Fibroblast of skin of abdomen (primary cell): ENCODE data around the gene SLC35F3.
"Not testable (repeated sequence)": the region's sequence is repeated elsewhere in the genome, so short reads cannot be mapped to it uniquely, and the experiment has no call there.

ENCODE experiments used
- DNase-seq: peaks from one replicate; pipeline ENCODE4 v3.0.0-alpha.2; 2013

SLC35F3 gene

DNA sequence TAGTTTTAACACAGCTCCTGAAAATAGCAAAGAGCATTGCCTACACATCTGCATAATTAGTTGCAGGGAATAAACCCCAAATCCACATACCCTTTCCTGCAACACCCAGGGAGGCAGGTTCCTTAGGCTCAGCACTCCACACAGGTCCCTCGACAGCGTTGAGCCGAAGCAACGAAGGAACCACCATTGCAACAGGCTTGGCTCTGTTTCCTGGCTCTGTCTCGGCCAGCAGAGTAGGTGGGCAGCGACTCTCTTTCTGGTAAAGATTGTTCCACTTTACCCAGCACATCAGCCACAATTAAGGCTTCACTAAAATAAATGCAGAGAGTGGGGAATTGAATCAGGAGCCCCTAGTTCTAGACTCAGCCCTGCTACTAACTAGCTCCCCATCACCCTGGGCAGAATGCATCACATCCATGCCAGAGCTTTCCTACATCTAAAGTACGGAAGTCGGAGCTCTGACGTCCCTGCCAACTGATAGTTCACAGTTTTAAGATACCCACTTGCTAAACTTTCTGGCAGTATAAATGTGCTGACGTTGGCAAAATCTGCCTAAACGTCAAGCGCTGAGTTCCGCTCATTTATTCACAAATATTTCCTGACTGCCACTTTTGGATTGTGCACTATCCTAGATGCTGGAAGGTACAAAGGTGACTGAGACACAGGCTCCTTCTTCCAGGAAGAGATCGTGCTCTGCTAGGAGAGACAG is 389.8 kb downstream of the SLC35F3 start:
- no peak for DNase-seq

DNA sequence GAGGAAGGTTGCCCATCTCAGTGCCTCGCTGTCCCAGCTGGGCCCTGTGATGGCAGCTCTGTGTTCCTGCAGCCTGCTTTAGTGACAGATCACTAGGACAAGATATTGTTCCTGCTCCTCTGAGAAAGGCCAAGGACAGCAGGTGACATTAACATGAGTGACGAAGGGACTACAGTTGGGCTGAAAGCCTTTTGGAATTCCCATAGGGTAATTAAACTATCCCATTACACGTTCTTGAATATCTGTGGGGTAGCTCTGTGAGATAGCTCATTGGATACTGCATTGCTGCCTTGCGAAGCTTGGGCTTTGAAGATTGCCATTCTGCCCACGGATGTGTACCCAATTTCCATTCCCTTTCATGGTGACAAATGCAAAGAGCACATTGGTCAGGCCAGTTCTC is 390.6 kb downstream of the SLC35F3 start:
- no peak for DNase-seq

DNA sequence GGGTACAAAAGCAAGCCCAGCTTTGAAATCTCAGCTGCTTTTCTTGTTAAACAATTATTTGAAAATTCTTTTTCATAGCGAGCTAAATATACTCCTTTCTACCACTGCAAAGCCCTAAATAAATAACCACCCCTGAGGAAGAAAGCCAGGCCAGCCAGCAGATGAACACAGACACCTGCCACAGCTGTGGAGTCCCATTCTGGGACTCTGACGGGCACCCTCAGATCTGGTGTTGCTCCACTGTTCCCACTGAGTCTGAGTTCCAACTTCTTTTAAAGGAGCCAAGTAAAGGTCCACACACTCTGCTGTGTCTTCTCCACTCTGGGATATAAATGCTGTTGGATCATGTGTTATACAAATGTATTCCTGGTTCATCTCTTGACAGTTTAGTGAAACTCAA is 391.1 kb downstream of the SLC35F3 start:
- DNase-seq: no peak

DNA sequence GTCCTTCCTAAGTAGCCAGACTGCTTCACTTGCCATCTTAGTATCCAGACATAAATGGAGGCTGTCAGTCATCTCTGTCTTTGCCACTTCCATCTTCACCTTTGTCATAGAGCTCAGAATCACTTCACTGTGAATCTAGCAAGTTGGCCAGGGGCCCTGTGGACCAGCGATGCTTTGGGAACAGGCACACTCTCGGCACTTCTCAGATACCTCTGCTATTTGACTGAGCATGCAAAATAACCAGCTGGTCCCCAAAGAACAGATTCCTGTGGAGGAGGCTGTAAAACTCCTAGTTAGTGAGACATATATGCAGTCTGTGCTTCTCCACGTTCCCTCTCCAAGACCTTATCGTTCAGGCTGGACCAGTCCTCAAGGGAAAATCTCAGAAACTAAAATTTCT is 392.0 kb downstream of the SLC35F3 start:
- DNase-seq: no peak

DNA sequence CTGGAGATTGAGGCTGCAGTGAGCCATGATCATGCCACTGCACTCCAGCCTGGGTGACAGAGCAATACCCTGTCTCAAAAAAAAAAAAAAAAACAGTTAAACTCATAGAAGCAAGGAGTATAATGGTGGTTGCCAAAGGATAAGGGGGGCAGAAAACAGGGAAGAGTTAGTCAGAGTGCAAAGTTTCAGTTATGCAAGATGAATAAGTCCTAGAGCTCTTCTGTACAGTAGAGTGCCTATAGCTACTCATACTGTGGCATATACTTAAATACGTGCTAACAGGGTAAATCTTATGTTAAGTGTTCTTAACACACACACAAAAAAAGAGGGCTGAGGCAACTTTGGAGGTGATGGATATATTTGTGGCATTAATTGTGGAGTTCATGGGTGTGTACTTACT is 393.2 kb downstream of the SLC35F3 start:
- no peak for DNase-seq

DNA sequence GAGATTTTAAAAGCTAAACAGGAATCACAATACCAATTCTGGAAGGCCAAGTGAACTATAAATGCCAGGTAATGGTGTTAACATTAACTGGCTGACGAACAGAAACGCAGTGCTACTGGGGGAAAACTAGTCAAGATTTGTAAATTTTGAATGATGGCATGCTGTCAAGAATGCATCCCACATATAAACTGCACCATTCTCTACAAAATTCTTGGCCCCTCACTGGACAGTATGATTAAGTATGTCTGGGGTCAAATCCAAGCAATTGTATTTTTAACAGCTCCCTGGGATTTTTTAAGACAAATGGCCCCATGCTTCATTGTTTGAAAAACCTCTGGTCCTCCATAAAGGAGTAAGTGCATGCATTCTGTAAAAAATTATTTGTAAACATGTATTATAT is 395.6 kb downstream of the SLC35F3 start:
- no peak for DNase-seq

DNA sequence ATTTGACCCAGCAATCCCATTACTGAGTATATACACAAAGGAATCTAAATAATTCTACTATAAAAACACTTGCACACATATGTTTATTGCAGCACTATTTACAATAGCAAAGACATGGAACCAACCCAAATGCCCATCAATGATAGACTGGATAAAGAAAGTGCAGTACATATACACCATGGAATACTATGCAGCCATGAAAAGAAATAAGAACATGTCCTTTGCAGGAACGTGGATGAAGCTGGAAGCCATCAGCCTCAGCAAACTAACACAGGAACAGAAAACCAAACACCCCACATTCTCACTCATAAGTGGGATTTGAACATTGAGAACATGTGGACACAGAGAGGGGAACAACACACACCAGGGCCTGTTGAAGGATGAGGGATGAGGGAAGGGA is 397.2 kb downstream of the SLC35F3 start:
- not testable (repeated sequence) for DNase-seq

DNA sequence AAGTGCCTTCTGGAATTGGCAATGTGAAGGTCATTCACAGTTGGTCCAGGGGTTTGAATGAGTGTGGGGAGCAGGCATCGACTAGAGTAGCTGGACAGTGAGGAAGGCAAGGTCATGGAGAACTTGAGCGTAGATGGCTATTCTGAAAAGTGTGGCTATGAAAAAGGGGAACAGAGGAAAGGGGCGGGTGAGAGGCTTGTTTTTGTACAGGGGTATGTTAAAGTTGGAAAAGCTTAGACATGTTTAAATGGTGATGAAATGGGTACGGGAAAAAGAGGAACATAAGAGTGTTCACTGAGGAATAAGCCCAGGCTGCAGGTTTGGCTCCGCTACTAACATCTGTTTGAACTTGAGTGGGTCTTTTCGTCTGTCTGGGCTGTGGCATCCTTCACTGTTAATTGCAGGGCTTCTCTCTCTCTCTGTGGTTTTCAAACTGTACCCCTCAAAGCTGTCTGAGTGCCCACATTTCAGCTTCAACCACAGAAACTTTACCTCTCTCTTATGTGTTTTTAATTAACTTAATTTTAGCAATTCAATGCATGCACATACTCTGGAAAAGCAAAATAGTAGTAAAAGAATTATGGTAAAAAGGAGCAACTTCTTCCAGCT is 398.0 kb downstream of the SLC35F3 start:
- DNase-seq: no peak

DNA sequence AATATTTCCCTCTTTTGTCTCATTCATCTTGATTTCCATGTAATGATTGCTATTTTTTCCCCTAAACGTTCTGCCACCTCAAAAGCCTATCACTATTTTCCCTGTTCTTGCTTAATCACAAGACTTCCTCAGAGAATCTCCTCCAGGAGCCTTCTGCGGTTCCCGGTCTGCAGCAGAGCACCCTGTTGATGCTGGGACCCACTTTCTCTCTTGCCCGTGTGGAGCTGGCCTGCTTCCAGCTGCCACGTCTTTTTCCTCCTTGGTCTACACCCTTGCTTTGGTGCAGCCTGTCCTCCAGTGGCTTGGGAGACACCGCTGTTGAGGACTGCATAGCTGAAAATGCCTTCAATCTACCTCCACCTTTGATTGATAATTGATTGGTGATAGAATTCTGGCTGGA is 398.8 kb downstream of the SLC35F3 start:
- no peak for DNase-seq

DNA sequence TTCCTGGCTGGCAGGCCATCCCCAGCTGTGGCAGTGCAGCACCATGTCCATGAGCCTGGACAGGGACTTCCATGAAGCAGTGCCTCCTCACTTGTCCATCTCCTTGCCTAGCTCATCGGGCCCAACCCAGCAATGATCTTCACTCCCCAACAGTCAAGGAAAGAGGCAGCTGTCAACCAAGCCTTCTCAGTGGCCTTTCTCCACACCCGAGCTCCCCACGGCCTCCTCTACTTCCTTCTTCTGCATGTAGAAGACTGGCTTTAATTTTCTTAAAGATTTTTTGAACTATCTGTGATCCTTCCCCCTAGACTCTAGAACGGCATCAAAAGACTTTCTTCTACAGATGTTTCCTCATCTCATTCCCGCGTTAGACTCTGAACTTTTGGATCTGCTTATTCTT is 403.2 kb downstream of the SLC35F3 start:
- DNase-seq: no peak

DNA sequence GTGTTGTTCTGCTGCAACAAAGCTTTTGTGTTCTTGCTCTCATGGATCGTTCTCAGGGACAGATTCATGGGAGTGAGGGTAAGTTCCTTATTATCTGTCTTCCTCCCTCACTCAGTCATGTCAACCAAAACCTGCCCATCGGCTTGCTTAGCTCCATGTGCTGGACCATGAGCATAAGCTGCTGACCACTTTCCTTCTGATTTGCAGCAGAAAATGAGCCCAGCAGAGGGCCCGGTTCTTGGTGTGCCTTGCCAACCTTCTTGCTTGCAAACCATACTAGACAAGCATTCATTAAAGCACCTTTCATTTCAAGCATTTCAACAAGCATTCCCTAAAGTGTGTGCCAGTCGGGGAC is 404.7 kb downstream of the SLC35F3 start:
- no peak for DNase-seq

DNA sequence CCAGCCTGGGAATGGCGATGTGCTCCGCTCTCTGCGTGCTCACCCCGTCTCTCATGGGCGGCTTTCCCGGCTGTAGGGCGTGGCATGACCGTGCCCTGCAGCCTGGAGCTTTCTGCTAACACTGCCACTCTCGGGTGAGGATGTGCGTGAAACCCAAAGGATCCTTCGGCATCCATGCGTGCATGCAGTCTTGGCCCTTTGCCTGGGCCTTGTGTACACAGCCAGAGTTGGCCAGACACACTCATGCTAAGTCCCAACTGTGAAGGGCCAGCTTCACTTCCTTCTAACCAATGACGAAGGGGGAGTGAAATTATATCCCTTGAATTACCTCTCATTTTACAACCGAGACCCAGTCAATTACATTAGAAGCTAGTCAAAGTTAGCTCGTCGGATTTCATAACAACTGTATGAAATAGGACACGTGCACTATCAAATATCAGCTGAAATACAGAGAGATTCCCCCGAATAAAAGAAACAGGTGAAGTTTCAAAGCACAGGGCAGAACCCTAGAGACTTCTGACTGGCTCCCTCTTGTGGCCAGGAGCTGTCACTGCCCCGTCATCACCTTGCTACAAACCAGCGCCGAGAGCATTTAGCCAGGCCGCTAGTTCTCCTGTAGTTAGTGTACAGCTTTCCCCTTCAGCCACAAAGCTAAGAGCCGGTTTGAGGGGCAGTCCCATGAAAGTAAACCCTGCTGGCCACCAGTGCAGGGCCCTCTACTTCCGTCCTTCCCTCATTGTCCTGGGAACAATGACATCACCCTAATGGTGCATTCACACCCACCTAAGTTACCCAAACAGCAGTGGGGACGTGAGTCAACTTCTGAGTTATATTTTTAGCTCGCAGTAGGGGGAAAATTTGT is 405.4 kb downstream of the SLC35F3 start:
- DNase-seq: peak; percentile 39

DNA sequence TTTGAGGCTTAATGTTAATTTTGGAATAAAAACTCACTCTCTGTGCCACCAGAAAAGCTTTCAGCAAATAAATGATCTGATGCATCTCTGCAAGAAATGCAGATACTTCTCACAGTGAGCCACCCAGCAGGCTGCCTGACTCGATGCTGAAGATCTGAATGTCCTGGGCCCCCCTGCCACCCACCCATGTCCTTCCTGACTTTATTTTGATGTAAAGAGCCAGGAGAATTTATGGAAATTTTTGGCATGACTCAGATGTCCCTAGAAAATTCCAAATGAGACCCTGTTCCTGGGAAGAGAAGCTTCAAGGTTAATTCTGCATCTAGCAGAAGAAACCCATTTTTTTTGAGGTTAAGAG is 406.0 kb downstream of the SLC35F3 start:
- no peak for DNase-seq

DNA sequence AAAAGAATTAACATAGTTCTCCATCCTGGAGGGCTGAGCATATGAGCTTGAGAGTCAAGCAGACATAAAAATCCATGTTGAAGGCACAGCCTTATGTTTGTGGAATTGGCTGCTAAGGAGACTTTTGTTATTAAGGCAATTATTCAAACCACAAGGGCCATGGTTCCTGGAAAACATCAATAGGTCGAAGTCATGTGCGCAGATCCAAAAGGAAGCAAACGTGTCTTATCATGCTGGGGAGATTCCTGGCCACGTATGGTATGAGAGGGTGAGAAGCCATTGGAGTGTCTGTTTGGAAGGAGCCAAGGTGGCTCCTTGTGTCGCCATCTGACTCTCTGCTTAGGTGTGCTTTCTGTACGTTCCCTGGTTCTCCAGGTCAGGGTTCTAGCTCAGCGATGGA is 406.9 kb downstream of the SLC35F3 start:
- DNase-seq: no peak

DNA sequence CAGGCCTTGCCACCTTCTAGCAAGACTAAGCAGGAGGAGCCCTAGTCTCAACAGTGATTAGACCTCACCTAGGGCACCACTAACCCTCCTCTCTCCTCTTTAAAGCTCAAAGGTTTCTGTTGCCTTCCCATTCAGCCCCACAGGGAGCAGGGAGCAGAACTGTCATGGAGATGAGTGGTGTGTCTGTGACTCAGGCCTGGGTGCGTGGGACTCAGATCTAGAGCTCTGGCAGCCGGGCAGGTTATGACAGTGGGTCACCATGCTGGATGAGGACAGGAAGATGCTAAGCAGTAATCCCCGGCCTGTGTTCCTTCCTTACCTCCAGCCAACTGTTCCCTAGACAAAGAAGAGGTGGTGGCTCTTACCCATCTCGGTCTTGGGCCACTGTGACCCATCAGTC is 408.7 kb downstream of the SLC35F3 start:
- DNase-seq: no peak

DNA sequence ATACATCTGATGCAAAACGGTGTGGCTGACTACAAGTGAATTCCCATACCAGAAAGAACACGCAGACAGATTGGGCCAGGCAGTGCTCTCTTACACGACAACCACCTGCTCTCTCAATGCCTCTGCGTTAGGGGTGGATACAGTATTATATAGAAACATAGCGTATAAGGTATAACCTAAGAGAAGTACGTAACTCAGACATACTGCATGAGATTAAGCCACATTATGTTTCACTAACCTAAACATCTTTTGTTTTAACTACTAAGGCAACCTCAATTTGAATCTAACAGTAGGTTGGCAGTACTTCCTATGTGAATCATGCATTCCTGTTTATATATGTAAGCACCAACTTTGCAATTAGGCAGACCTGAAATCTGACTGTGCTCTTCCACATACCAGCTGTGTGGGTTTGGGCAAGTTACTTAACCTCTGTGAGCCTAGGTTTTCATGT is 410.6 kb downstream of the SLC35F3 start:
- no peak for DNase-seq

DNA sequence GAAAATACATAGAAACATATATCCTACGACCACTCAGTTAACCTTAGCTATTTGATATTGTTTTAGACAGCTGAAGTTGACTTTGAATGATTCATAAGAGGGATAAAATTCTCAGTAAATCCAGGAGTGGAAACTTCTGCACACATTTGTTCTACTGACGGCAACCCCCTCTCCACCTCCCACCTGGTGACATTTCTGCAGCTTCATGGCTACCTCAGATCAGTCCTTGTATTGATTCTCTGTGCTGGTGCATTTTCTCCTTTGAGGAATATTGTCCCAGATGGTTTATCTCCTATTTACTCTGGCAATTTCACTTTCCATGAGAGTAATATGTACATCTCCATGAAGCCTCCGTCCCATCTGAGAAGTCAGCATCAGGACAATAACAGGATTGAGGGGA is 411.1 kb downstream of the SLC35F3 start:
- DNase-seq: no peak

DNA sequence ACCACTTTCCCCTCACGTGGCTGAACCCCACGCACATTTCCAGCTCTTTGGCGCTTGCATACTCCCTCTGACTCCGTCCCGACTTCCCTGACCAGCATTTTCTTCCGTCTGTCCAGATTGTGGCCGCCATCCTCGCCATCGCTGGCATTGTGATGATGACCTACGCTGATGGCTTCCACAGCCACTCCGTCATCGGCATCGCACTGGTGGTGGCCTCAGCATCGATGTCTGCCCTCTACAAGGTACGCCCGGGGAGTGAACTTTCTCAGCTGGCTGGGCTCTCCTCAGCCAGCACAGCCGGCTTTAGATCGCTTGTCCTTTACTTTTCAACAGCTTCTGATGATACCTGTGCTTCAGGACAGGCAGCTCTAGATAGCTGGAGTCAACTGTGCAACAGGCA is 412.0 kb downstream of the SLC35F3 start:
- DNase-seq: no peak

DNA sequence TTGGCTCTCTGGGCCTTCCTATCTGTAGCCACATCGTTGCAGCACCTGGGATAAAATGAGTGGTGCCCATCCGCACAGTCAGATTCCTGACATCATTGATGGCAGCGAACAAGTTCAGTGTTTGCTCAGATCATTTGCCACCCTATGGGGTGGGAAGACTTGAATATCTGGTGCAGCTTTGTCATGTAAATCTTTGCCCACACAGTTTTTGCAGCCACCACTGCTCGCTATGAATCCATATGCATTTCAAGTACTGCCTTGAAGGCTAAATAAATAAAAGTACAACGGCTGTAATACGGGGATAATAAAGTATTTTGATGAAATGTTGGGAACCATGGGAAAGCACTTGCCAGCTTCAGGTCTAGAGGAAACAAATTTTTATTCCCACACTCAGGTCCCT is 412.5 kb downstream of the SLC35F3 start:
- no peak for DNase-seq

DNA sequence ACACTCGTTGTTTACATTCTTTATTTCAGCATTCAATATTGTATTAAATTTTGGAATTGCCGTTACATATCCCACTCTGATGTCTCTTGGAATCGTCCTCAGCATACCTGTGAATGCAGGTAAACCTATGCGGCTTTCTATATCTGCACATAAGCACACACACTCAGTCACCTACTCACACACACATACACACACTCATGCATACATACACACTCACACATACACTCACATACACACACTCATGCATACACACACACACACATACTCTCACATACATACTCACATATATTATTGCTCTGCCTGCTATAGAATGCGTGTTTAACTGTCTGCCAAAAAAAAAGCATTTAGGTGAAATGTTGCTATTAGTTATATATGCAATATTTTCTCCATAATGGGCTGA is 415.6 kb downstream of the SLC35F3 start:
- no peak for DNase-seq

DNA sequence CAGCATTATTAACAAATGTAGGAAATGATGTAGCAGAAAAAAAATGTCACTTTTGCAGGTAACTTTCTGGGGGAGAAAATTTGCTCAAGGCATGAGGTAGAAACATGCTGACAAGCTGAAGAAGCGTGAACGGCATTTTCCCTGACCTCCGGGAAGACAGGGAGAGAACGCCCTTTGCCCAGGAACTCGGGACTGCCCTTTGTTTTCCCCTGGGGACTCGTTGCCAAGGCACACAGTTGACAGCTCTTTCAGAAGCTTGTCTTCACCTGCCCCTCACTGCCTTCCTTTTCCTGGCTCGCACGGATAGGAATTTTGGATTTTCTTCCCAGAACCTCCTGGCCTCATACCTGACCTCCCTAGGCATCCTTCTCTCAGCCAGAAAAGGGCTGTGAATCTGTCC is 416.1 kb downstream of the SLC35F3 start:
- no peak for DNase-seq

DNA sequence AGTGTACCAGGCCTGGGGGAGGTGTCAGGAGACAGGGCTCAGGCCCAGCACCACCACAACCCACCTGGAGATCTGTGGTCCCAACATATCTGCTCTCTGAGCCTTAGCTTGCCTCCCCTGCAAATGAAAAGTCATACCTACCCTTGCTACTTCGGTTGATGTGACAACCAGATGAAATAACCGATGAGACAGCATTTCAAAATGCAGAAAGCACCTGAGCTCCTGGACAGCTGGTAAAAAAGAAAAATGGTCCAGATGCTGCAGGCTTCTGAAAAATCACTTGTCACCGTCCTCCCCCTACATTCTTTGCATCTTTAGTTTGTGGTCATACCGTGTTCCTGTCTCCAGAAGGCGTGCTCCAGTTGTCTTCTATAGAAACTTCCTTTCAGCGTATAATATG is 416.8 kb downstream of the SLC35F3 start:
- DNase-seq: no peak

DNA sequence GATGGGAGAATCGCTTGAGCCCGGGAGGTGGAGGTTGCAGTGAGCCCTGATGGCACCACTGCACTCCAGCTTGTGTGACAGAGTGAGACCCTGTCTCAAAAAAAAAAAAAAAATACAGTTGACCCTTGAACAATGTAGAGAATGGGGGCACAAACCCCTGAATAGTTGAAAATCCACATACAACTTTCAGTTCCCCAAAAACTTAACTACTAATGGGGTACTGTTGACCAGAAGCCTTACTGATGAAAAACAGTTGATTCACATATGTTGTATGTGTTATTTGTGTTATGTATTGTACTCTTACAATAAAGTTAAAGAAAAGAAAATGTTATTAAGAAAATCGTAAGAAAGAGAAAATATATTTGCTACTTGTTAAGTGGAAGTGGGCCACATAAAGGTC is 417.6 kb downstream of the SLC35F3 start:
- no peak for DNase-seq

DNA sequence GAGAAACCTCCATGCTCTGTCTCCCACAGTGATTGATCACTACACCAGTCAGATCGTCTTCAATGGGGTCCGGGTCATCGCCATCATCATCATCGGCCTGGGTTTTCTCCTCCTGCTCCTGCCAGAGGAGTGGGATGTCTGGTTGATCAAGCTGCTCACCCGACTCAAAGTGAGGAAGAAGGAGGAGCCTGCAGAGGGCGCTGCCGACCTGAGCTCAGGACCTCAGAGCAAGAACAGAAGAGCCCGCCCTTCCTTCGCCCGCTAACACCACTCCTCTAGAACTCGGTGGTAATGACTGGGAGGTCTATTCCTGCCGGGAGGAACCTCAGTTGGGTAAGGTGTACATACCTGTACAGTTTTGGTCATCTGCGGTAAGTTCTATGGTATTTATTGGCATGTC is 418.5 kb downstream of the SLC35F3 start:
- no peak for DNase-seq
